Common myeloid progenitor, CD34-positive (primary cell): ENCODE data around the gene DPPA4.
"Not testable (repeated sequence)": the region's sequence is repeated elsewhere in the genome, so short reads cannot be mapped to it uniquely, and the experiment has no call there.

ENCODE experiments used
- CTCF ChIA-PET: fragments of 350-600 bp; sonication (Branson Sonifier 250); formaldehyde crosslinking; loops from one replicate; lab custom pipeline; 2021; ENCODE audit warnings: antibody characterized with exemption; lab: Charles Lee
- POLR2A ChIA-PET: fragments of 350-600 bp; sonication (Branson Sonifier 250); formaldehyde crosslinking; loops from one replicate; lab custom pipeline; 2021; ENCODE audit warnings: antibody characterized with exemption; lab: Charles Lee
- DNase-seq, 3 donors: peaks; one replicate each; pipeline versions ENCODE4 v3.0.0 to v3.0.0-alpha.2; 2013
- H3K27ac ChIP-seq, 2 experiments: 1 replicate in 1 of 2; 2 replicates in 1 of 2; pipeline ENCODE4 v1.7.0; 2013; ENCODE audit warnings: inconsistent platforms in 2 of 2, low read length in 2 of 2, mild to moderate bottlenecking in 2 of 2, low read depth in 1 of 2, moderate library complexity in 1 of 2; ENCODE audit not compliant: severe bottlenecking in 2 of 2, insufficient read depth in 1 of 2, poor library complexity in 1 of 2
- H3K27me3 ChIP-seq, 5 experiments: replicated peaks in 2 of 5; 1 replicate in 3 of 5; 2 replicates in 2 of 5; pipeline versions ENCODE4 v1.6.1 to v1.7.0; 2013; ENCODE audit warnings: low read length in 4 of 5, mild to moderate bottlenecking in 2 of 5, moderate library complexity in 2 of 5, inconsistent platforms in 1 of 5; ENCODE audit not compliant: insufficient read depth in 5 of 5, control insufficient read depth in 4 of 5
- H3K36me3 ChIP-seq, 4 experiments: 1 replicate in 2 of 4; 2 replicates in 2 of 4; pipeline versions ENCODE4 v1.6.1 to v1.7.0; 2013; ENCODE audit warnings: low read length in 3 of 4, control low read depth in 1 of 4, mild to moderate bottlenecking in 1 of 4; ENCODE audit not compliant: control insufficient read depth in 4 of 4, insufficient read depth in 4 of 4
- H3K4me1 ChIP-seq, 4 experiments: 1 replicate in 3 of 4; 2 replicates in 1 of 4; pipeline versions ENCODE4 v1.6.1 to v1.7.1; 2013; ENCODE audit warnings: low read length in 3 of 4, mild to moderate bottlenecking in 3 of 4, control low read depth in 1 of 4, inconsistent platforms in 1 of 4, moderate library complexity in 1 of 4; ENCODE audit not compliant: control insufficient read depth in 4 of 4, insufficient read depth in 4 of 4; ENCODE audit errors: control extremely low read depth in 1 of 4
- H3K4me3 ChIP-seq, 7 experiments: 1 replicate in 4 of 7; 2 replicates in 3 of 7; pipeline versions ENCODE4 v1.5.1 to v1.7.0; 2013; ENCODE audit warnings: mild to moderate bottlenecking in 7 of 7, low read length in 6 of 7, moderate library complexity in 6 of 7, inconsistent platforms in 2 of 7, low read depth in 2 of 7, control low read depth in 1 of 7; ENCODE audit not compliant: insufficient read depth in 4 of 7, control insufficient read depth in 1 of 7; ENCODE audit errors: extremely low read depth in 1 of 7
- H3K9me3 ChIP-seq, 5 experiments: 1 replicate in 4 of 5; 2 replicates in 1 of 5; pipeline versions ENCODE4 v1.6.1 to v1.7.1; 2013; ENCODE audit warnings: low read length in 4 of 5, mild to moderate bottlenecking in 2 of 5, inconsistent platforms in 1 of 5, low read depth in 1 of 5, moderate library complexity in 1 of 5; ENCODE audit not compliant: control insufficient read depth in 4 of 5, insufficient read depth in 2 of 5; ENCODE audit errors: control extremely low read depth in 1 of 5
- WGBS: methylation state at CpG from one replicate; pipeline ENCODE4 v1.1.5; 2013; ENCODE audit not compliant: insufficient coverage; 5-methylcytosine and 5-hydroxymethylcytosine counted together

Gene DPPA4

GRCh38 chr3:109372639-109373038 lies 35.3 kb upstream of the DPPA4 start:
- ChIA-PET CTCF (no interaction called here), POLR2A (no interaction called here)
- Histone ChIP-seq H3K27ac (no peak overlapping the region), H3K4me1 (no peaks in the 10 kb centered on the region), H3K27me3 (no peaks in the 10 kb centered on the region), H3K36me3 (no peaks in the 10 kb centered on the region), H3K9me3 (no peaks in the 10 kb centered on the region), H3K4me3 (no peak overlapping the region)
- no peak for DNase-seq

- Histone ChIP-seq H3K4me3 (no peak overlapping the region), H3K27ac (no peak overlapping the region), H3K9me3 (no peaks in the 10 kb centered on the region), H3K4me1 (no peaks in the 10 kb centered on the region), H3K36me3 (no peaks in the 10 kb centered on the region), H3K27me3 (no peaks in the 10 kb centered on the region)
- whole genome bisulfite sequencing: 60% methylated on average over 1 of the region's 2 CpGs
- CTCF ChIA-PET: interaction anchor here (0.7 to 1.4 kb wide), 4 partner anchors 9 to 93 kb away, joined by 3 to 5 read pairs (median 4); no protein-coding TSS in a partner anchor
- POLR2A ChIA-PET: no interaction called here
- peak; percentile 29 to 49 (median 42) for DNase-seq
These were observed 32.2 kb upstream of the DPPA4 start for GRCh38 chr3:109369510-109369909.

GRCh38 chr3:109364088-109364487 lies 26.7 kb upstream of the DPPA4 start:
- no peak overlapping the region for H3K27ac ChIP-seq
- H3K4me1 ChIP-seq: no peaks in the 10 kb centered on the region
- POLR2A ChIA-PET: no interaction called here
- H3K4me3 ChIP-seq: no peak overlapping the region
- DNase-seq: no peak
- WGBS: 100% methylated on average over 2 of the region's 6 CpGs
- no peaks in the 10 kb centered on the region for H3K27me3 ChIP-seq
- no peaks in the 10 kb centered on the region for H3K9me3 ChIP-seq
- CTCF ChIA-PET: interaction anchor here (1.0 to 1.1 kb wide), 2 partner anchors 20 to 340 kb away, joined by 3 to 4 read pairs; no protein-coding TSS in a partner anchor
- no peaks in the 10 kb centered on the region for H3K36me3 ChIP-seq

GRCh38 chr3:109363634-109364033 lies 26.3 kb upstream of the DPPA4 start:
- H3K36me3 ChIP-seq: no peaks in the 10 kb centered on the region
- no peaks in the 10 kb centered on the region for H3K9me3 ChIP-seq
- POLR2A ChIA-PET: no interaction called here
- H3K27me3 ChIP-seq: no peaks in the 10 kb centered on the region
- H3K4me3 ChIP-seq: no peak overlapping the region
- H3K4me1 ChIP-seq: no peaks in the 10 kb centered on the region
- CTCF ChIA-PET: interaction anchor here (1.0 kb wide), 1 partner anchor 340 kb away, joined by 3 read pairs; no protein-coding TSS in a partner anchor
- H3K27ac ChIP-seq: no peak overlapping the region
- no peak for DNase-seq

GRCh38 chr3:109362823-109363222 lies 25.5 kb upstream of the DPPA4 start:
- Histone ChIP-seq H3K36me3 (no peaks in the 10 kb centered on the region), H3K27ac (no peak overlapping the region), H3K9me3 (no peaks in the 10 kb centered on the region), H3K27me3 (no peaks in the 10 kb centered on the region), H3K4me3 (no peak overlapping the region), H3K4me1 (no peaks in the 10 kb centered on the region)
- ChIA-PET CTCF (no interaction called here), POLR2A (no interaction called here)
- DNase-seq: no peak
- 98% methylated on average over 3 of the region's 4 CpGs for WGBS

DNA sequence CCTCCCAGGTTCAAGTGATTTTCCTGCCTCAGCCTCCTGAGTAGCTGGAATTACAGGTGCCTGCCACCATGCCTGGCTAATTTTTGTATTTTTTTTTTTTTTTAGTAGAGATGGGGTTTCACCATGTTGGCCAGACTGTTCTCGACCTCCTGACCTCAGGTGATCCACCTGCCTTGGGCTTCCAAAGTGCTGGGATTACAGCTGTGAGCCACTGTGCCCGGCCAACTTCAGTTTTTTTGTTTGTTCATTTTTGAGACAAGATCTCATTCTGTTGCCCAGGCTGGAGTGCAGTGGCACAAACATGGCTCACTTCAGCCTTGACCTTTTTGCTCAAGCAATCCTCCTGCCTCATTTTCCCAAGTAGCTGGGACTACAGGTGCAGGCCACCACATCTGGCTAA lies 21.5 kb upstream of the DPPA4 start:
- H3K4me1 ChIP-seq, POLR2A ChIA-PET, DNase-seq, H3K9me3 ChIP-seq, CTCF ChIA-PET, H3K27me3 ChIP-seq, H3K36me3 ChIP-seq, H3K4me3 ChIP-seq, H3K27ac ChIP-seq: not testable (repeated sequence)
- WGBS: 100% methylated on average over 2 of the region's 2 CpGs

- CTCF ChIA-PET: no interaction called here
- WGBS: 100% methylated on average over 2 of the region's 3 CpGs
- no peaks in the 10 kb centered on the region for H3K27me3 ChIP-seq
- no peaks in the 10 kb centered on the region for H3K4me1 ChIP-seq
- H3K36me3 ChIP-seq: no peaks in the 10 kb centered on the region
- POLR2A ChIA-PET: no interaction called here
- DNase-seq: no peak
- no peak overlapping the region for H3K4me3 ChIP-seq
- no peak overlapping the region for H3K27ac ChIP-seq
- H3K9me3 ChIP-seq: no peaks in the 10 kb centered on the region
These were observed 19.3 kb upstream of the DPPA4 start for GRCh38 chr3:109356442-109357155.
